ENCODE measurements around the gene CNTNAP2. TPM values are rescaled to one million over a fixed set of nuclear protein-coding genes. Genes with fewer than 3 reads are reported as not detected.

CNTNAP2 gene
- total RNA-seq, 1 experiment from 2014 or later: 60.0 TPM

- no peaks in the 10 kb centered on the region for H3K27me3 ChIP-seq (replicated peaks; ENCODE audit: insufficient read depth, low read depth, low read length, poor library complexity)
- intact Hi-C loops (cut with micrococcal nuclease; ENCODE audit: unreplicated experiment): no loop called here
- no peak for TF ChIP-seq CTCF (conservative IDR thresholded peaks at IDR 0.05; ENCODE audit: low read depth, low read length)
- no peak overlapping the region for H3K27ac ChIP-seq (ENCODE audit: low read depth, low read length, poor library complexity, severe bottlenecking)
- POLR2A ChIA-PET (ENCODE audit: low non-redundant PET): no interaction called here
- no peak for DNase-seq (ENCODE audit: low spot score)
- BruUV-seq (replicated peaks): no TSS peak
- no peaks in the 10 kb centered on the region for H3K36me3 ChIP-seq (ENCODE audit: insufficient read depth, low read length, poor library complexity, severe bottlenecking)
- no peaks in the 10 kb centered on the region for H3K9me3 ChIP-seq (ENCODE audit: low read depth, low read length, poor library complexity, severe bottlenecking)
- CTCF ChIA-PET: no interaction called here
- H3K4me3 ChIP-seq (ENCODE audit: low read depth, low read length, poor library complexity, severe bottlenecking): no peak overlapping the region
- no peaks in the 10 kb centered on the region for H3K4me1 ChIP-seq (ENCODE audit: insufficient read depth, low read length, poor library complexity, severe bottlenecking)
Observed at GRCh38 chr7:147586110-147586509, 1469.5 kb downstream of the CNTNAP2 start.

DNA sequence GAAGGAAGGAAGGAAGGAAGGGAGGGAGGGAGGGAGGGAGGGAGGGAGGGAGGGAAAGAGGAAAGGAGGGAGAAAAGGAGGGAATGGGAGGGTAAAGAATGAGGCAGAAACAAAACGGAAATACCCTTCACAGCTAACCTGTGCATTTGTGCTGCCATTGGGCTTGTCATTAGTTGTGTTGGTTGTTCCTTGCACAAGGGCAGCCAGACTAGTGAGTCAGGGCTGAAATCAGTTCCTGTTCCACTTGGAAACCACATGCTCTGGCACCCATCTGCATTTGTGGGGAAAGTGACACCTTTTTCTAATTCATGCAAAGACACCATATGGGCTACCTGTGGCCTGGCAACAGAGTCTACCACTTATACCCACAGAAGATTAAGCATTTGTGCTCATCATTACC, 1469.9 kb downstream of the CNTNAP2 start:
- DNase-seq (ENCODE audit: low spot score): no peak
- Histone ChIP-seq H3K4me1 (ENCODE audit: insufficient read depth, low read length, poor library complexity, severe bottlenecking) (no peaks in the 10 kb centered on the region), H3K27ac (ENCODE audit: low read depth, low read length, poor library complexity, severe bottlenecking) (no peak overlapping the region), H3K36me3 (ENCODE audit: insufficient read depth, low read length, poor library complexity, severe bottlenecking) (no peaks in the 10 kb centered on the region), H3K9me3 (ENCODE audit: low read depth, low read length, poor library complexity, severe bottlenecking) (no peaks in the 10 kb centered on the region), H3K4me3 (ENCODE audit: low read depth, low read length, poor library complexity, severe bottlenecking) (no peak overlapping the region), H3K27me3 (replicated peaks; ENCODE audit: insufficient read depth, low read depth, low read length, poor library complexity) (no peaks in the 10 kb centered on the region)
- no TSS peak for BruUV-seq (replicated peaks)
- POLR2A ChIA-PET (ENCODE audit: low non-redundant PET): no interaction called here
- intact Hi-C loops (cut with micrococcal nuclease; ENCODE audit: unreplicated experiment): no loop called here
- TF ChIP-seq CTCF (conservative IDR thresholded peaks at IDR 0.05; ENCODE audit: low read depth, low read length) (no peak), EZH2 (IDR thresholded peaks at IDR 0.05; ENCODE audit: borderline replicate concordance, low read depth, low read length, poor library complexity, severe bottlenecking) (no peak)
- CTCF ChIA-PET: no interaction called here

- DNase-seq (ENCODE audit: low spot score): no peak
- Histone ChIP-seq H3K27ac (ENCODE audit: low read depth, low read length, poor library complexity, severe bottlenecking) (no peak overlapping the region), H3K9me3 (ENCODE audit: low read depth, low read length, poor library complexity, severe bottlenecking) (no peaks in the 10 kb centered on the region), H3K4me1 (ENCODE audit: insufficient read depth, low read length, poor library complexity, severe bottlenecking) (no peaks in the 10 kb centered on the region), H3K36me3 (ENCODE audit: insufficient read depth, low read length, poor library complexity, severe bottlenecking) (no peaks in the 10 kb centered on the region), H3K27me3 (replicated peaks; ENCODE audit: insufficient read depth, low read depth, low read length, poor library complexity) (no peaks in the 10 kb centered on the region), H3K4me3 (ENCODE audit: low read depth, low read length, poor library complexity, severe bottlenecking) (no peak overlapping the region)
- ChIA-PET CTCF (no interaction called here), POLR2A (ENCODE audit: low non-redundant PET) (no interaction called here)
- no peak for TF ChIP-seq EZH2 (IDR thresholded peaks at IDR 0.05; ENCODE audit: borderline replicate concordance, low read depth, low read length, poor library complexity, severe bottlenecking)
- TF ChIP-seq CTCF (conservative IDR thresholded peaks at IDR 0.05; ENCODE audit: low read depth, low read length): no peak
- intact Hi-C loops (cut with micrococcal nuclease; ENCODE audit: unreplicated experiment): no loop called here
- BruUV-seq (replicated peaks): no TSS peak
Observed at GRCh38 chr7:147593271-147594057, 1476.9 kb downstream of the CNTNAP2 start.
